HepG2 (cell line): ENCODE data around the gene S100A16. TPM values are rescaled to one million over a fixed set of nuclear protein-coding genes. Genes with fewer than 3 reads are reported as not detected.
A peak's percentile ranks its signal among the peaks of the same experiment; 100 is the strongest.

Source experiments
- CREB3 ChIP-seq: sonication (generic); formaldehyde crosslinking; IDR thresholded peaks from 2 replicates; pipeline ENCODE4 v1.5.0; 2020; ENCODE audit warnings: missing genetic modification reagents
- ELF3 ChIP-seq: IDR thresholded peaks from 2 replicates; pipeline ENCODE4 v1.6.1; 2016; ENCODE audit warnings: missing genetic modification reagents, missing compliant biosample characterization
- ELF4 ChIP-seq: sonication (generic); formaldehyde crosslinking; IDR thresholded peaks from 2 replicates; pipeline ENCODE4 v1.5.0; 2020; ENCODE audit warnings: missing genetic modification reagents, mild to moderate bottlenecking, moderate library complexity, borderline replicate concordance
- EZH2 ChIP-seq: conservative IDR thresholded peaks from 2 replicates; pipeline ENCODE4 v1.6.1; 2012; ENCODE audit warnings: mild to moderate bottlenecking, low read depth, low read length, moderate library complexity
- FOXA1 ChIP-seq, 2 experiments: fragments of 450-650 bp in 1 of 2; sonication (generic) in 1 of 2; formaldehyde crosslinking in 1 of 2; IDR thresholded peaks; 2 replicates each; pipeline versions ENCODE4 v1.4.0 to v1.6.1; 2016 to 2020; ENCODE audit warnings: missing genetic modification reagents in 1 of 2
- KLF6 ChIP-seq: IDR thresholded peaks from 2 replicates; pipeline ENCODE4 v1.8.0; 2016; ENCODE audit warnings: missing biosample characterization, missing genetic modification reagents
- RAD21 ChIP-seq: fragments of 450-650 bp; formaldehyde crosslinking; IDR thresholded peaks from 2 replicates; pipeline ENCODE4 v1.5.0; 2020; ENCODE audit warnings: mild to moderate bottlenecking
- RARA ChIP-seq: IDR thresholded peaks from 2 replicates; pipeline ENCODE4 v1.6.1; 2016; ENCODE audit warnings: missing genetic modification reagents, missing compliant biosample characterization
- RXRB ChIP-seq: IDR thresholded peaks from 2 replicates; pipeline ENCODE4 v1.6.1; 2016; ENCODE audit warnings: borderline replicate concordance, missing genetic modification reagents, missing compliant biosample characterization
- SPEN ChIP-seq: sonication (generic); formaldehyde crosslinking; IDR thresholded peaks from 2 replicates; pipeline ENCODE4 v1.5.1; 2020; ENCODE audit warnings: low read depth, mild to moderate bottlenecking, missing genetic modification reagents
- YEATS2 ChIP-seq: sonication (generic); formaldehyde crosslinking; IDR thresholded peaks from 2 replicates; pipeline ENCODE4 v1.4.0; 2020; ENCODE audit warnings: missing genetic modification reagents, borderline replicate concordance
- ZFP1 ChIP-seq: IDR thresholded peaks from 2 replicates; pipeline ENCODE4 v1.6.1; 2016
- ZMYM4 ChIP-seq: sonication (generic); formaldehyde crosslinking; IDR thresholded peaks from 2 replicates; pipeline ENCODE4 v1.8.1; 2023; ENCODE audit warnings: mild to moderate bottlenecking, missing genetic modification reagents
- ZNF274 ChIP-seq: sonication (generic); formaldehyde crosslinking; IDR thresholded peaks from 2 replicates; pipeline ENCODE4 v1.5.1; 2020; ENCODE audit warnings: mild to moderate bottlenecking, missing genetic modification reagents
- ZNF350 ChIP-seq: sonication (generic); formaldehyde crosslinking; IDR thresholded peaks from 2 replicates; pipeline ENCODE4 v1.4.0; 2020; ENCODE audit warnings: mild to moderate bottlenecking, low read depth, missing genetic modification reagents, borderline replicate concordance
- ZNF382 ChIP-seq: sonication (generic); formaldehyde crosslinking; IDR thresholded peaks from 2 replicates; pipeline ENCODE4 v1.5.0; 2020; ENCODE audit warnings: missing genetic modification reagents, mild to moderate bottlenecking, borderline replicate concordance
- ZNF644 ChIP-seq: IDR thresholded peaks from 2 replicates; pipeline ENCODE4 v1.6.1; 2016; ENCODE audit warnings: low read depth
- ZNF770 ChIP-seq: sonication (generic); formaldehyde crosslinking; IDR thresholded peaks from 2 replicates; pipeline ENCODE4 v1.5.0; 2020; ENCODE audit warnings: mild to moderate bottlenecking, missing genetic modification reagents
- ZNF776 ChIP-seq: sonication (generic); formaldehyde crosslinking; IDR thresholded peaks from 2 replicates; pipeline ENCODE4 v1.4.0; 2020; ENCODE audit warnings: mild to moderate bottlenecking, missing genetic modification reagents
- polyA plus RNA-seq, 8 experiments: library from polyadenylated mRNA; depleted of rRNA in 3 of 8; stranded (reverse) in 7 of 8; unstranded in 1 of 8; fragments of >200 nt; fragmentation: Illumina TruSeq in 4 of 8; extraction: Trizol in 4 of 8; gene quantifications; 2 replicates each; pipeline versions ENCODE4 v1.2.1 to v1.2.3, GENCODE V29; 2011 to 2016; ENCODE audit warnings: low read depth in 4 of 8, missing spikeins in 1 of 8, mixed read lengths in 1 of 8; ENCODE audit not compliant: insufficient read depth in 1 of 8
- total RNA-seq, 5 experiments: library from RNA; depleted of rRNA; stranded (reverse); fragments of >200 nt; fragmentation: Illumina TruSeq; extraction: Trizol; gene quantifications; 2 replicates each; pipeline ENCODE4 v1.2.3, GENCODE V29; 2016; ENCODE audit warnings: low read depth in 1 of 5
- TF ChIP-seq, protein P1 (sequence below): IDR thresholded peaks from 2 replicates; pipeline ENCODE4 v1.6.1; 2016; ENCODE audit warnings: mild to moderate bottlenecking
- TF ChIP-seq, protein P2 (sequence below): sonication (generic); formaldehyde crosslinking; IDR thresholded peaks from 2 replicates; pipeline ENCODE4 v1.5.0; 2020; ENCODE audit warnings: missing genetic modification reagents, mild to moderate bottlenecking, borderline replicate concordance
- TF ChIP-seq, protein P3 (sequence below): sonication (generic); formaldehyde crosslinking; IDR thresholded peaks from 2 replicates; pipeline ENCODE4 v1.8.0; 2022; ENCODE audit warnings: mild to moderate bottlenecking, missing genetic modification reagents

Gene S100A16
- total and polyA plus RNA-seq, 2 of the 13 experiments (the other 11 are each of a cell fraction or from before 2014, with no cell fraction given), result 46.0 to 195 TPM

DNA sequence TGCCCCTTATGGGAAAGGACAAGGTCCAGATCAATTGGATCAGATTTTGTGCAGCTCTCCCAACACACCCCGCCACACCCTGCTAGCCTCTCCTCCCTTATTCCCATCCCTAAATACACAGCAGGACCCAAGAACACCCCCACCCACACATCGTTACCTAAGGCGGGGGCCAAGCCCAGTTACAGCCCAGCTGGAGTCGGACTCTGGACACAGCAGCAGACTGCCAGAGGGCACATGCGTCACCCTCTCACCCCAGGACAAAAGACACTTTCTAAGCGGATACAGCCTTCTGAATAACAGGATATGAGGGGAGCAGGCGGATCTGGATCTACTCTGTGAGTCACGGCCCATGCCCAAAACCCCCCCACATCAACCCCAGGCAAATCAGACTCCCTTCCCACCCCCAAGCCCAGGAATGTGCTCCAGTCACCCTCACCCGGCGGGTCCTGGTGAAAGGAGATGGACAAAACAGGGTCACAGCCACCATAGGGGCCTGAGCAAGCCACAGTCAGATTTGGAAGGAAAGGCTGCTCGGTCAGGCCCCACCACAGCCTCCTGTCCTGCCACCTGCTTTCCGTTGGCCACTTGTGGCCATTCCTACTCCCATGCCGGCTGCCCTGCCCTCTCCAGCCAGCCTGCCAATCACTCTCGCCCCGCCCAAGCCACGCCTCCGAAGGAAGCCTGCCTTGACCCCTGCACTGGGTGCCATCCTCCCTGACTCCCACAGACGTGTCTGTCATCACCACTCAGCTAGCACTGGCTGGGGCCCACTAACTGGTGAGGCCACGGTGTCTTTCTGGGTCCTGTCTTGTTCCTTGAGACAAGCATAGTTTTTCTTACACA, 4.0 kb downstream of the S100A16 start (continued):
- TF ChIP-seq, protein P1, sequence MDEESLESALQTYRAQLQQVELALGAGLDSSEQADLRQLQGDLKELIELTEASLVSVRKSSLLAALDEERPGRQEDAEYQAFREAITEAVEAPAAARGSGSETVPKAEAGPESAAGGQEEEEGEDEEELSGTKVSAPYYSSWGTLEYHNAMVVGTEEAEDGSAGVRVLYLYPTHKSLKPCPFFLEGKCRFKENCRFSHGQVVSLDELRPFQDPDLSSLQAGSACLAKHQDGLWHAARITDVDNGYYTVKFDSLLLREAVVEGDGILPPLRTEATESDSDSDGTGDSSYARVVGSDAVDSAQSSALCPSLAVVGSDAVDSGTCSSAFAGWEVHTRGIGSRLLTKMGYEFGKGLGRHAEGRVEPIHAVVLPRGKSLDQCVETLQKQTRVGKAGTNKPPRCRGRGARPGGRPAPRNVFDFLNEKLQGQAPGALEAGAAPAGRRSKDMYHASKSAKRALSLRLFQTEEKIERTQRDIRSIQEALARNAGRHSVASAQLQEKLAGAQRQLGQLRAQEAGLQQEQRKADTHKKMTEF (CRISPR knock-in tag), result peak; percentile 39; the same call in 1 of the 2 replicates
- TF ChIP-seq ZNF770 (CRISPR knock-in tag) (no peak), CREB3 (no peak), ZNF644 (0 out of 2 replicates have a peak, but pooled peaks have one; percentile 31), KLF6 (CRISPR knock-in tag) (no peak; the same call in none of the 2 replicates), ZMYM4 (CRISPR knock-in tag) (no peak; the same call in 1 of the 2 replicates), SPEN (CRISPR knock-in tag) (peak; percentile 71), FOXA1 (IDR thresholded peaks at IDR 0.05) (no peak; the same call in 1 of the 2 replicates), FOXA1 (CRISPR knock-in tag; IDR thresholded peaks at IDR 0.05) (peak; percentile 45), RARA (CRISPR knock-in tag) (peak; percentile 79), ZNF274 (CRISPR knock-in tag) (no peak; the same call in 1 of the 2 replicates), EZH2 (no peak), ELF4 (no peak), ZFP1 (no peak), ELF3 (CRISPR knock-in tag) (0 out of 2 replicates have a peak, but pooled peaks have one; percentile 56), YEATS2 (no peak), RAD21 (0 out of 2 replicates have a peak, but pooled peaks have one; percentile 11), RXRB (CRISPR knock-in tag) (peak; percentile 53; the same call in 1 of the 2 replicates), ZNF382 (CRISPR knock-in tag) (no peak), ZNF350 (CRISPR knock-in tag) (peak; percentile 36; the same call in 1 of the 2 replicates), ZNF776 (CRISPR knock-in tag) (no peak)
- TF ChIP-seq, protein P2, sequence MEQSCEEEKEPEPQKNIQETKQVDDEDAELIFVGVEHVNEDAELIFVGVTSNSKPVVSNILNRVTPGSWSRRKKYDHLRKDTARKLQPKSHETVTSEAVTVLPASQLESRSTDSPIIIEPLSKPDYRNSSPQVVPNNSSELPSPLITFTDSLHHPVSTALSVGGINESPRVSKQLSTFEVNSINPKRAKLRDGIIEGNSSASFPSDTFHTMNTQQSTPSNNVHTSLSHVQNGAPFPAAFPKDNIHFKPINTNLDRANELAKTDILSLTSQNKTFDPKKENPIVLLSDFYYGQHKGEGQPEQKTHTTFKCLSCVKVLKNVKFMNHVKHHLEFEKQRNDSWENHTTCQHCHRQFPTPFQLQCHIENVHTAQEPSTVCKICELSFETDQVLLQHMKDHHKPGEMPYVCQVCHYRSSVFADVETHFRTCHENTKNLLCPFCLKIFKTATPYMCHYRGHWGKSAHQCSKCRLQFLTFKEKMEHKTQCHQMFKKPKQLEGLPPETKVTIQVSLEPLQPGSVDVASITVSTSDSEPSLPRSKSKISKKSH, result 0 out of 2 replicates have a peak, but pooled peaks have one; percentile 8
- TF ChIP-seq, protein P3, sequence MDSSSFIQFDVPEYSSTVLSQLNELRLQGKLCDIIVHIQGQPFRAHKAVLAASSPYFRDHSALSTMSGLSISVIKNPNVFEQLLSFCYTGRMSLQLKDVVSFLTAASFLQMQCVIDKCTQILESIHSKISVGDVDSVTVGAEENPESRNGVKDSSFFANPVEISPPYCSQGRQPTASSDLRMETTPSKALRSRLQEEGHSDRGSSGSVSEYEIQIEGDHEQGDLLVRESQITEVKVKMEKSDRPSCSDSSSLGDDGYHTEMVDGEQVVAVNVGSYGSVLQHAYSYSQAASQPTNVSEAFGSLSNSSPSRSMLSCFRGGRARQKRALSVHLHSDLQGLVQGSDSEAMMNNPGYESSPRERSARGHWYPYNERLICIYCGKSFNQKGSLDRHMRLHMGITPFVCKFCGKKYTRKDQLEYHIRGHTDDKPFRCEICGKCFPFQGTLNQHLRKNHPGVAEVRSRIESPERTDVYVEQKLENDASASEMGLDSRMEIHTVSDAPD (CRISPR knock-in tag), result no peak
